ENCODE results near the gene ST6GALNAC3.

- TF ChIP-seq ZFX (IDR thresholded peaks at IDR 0.05) (no peak), ZNF274 (IDR thresholded peaks at IDR 0.05; ENCODE audit: low read depth, low read length) (no peak), CTCF (IDR thresholded peaks at IDR 0.05 in 2 of 3, conservative IDR thresholded peaks at IDR 0.05 in 1 of 3; ENCODE audit: borderline replicate concordance in 1 of 3, insufficient read depth in 1 of 3, low read depth in 2 of 3, low read length in 2 of 3) (no peak), CEBPB (IDR thresholded peaks at IDR 0.05; ENCODE audit: low read depth) (no peak), MAX (IDR thresholded peaks at IDR 0.05) (no peak), POLR2A (IDR thresholded peaks at IDR 0.05; ENCODE audit: borderline replicate concordance, extremely low read depth, insufficient read depth, insufficient read length) (no peak), EZH2 (IDR thresholded peaks at IDR 0.05) (no peak), ELF1 (IDR thresholded peaks at IDR 0.05; ENCODE audit: borderline replicate concordance, low read depth) (no peak), YY1 (IDR thresholded peaks at IDR 0.05; ENCODE audit: extremely low read depth, insufficient replicate concordance, low read depth, low read length) (no peak), JUND (IDR thresholded peaks at IDR 0.05) (no peak), POLR2AphosphoS5 (IDR thresholded peaks at IDR 0.05; ENCODE audit: low read depth, low read length) (no peak), ATF3 (IDR thresholded peaks at IDR 0.05) (no peak)
- TF ChIP-seq, protein P1, sequence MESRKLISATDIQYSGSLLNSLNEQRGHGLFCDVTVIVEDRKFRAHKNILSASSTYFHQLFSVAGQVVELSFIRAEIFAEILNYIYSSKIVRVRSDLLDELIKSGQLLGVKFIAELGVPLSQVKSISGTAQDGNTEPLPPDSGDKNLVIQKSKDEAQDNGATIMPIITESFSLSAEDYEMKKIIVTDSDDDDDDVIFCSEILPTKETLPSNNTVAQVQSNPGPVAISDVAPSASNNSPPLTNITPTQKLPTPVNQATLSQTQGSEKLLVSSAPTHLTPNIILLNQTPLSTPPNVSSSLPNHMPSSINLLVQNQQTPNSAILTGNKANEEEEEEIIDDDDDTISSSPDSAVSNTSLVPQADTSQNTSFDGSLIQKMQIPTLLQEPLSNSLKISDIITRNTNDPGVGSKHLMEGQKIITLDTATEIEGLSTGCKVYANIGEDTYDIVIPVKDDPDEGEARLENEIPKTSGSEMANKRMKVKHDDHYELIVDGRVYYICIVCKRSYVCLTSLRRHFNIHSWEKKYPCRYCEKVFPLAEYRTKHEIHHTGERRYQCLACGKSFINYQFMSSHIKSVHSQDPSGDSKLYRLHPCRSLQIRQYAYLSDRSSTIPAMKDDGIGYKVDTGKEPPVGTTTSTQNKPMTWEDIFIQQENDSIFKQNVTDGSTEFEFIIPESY (IDR thresholded peaks at IDR 0.05; ENCODE audit: extremely low read depth, insufficient replicate concordance, low read length): no peak
- TF ChIP-seq, protein P2, sequence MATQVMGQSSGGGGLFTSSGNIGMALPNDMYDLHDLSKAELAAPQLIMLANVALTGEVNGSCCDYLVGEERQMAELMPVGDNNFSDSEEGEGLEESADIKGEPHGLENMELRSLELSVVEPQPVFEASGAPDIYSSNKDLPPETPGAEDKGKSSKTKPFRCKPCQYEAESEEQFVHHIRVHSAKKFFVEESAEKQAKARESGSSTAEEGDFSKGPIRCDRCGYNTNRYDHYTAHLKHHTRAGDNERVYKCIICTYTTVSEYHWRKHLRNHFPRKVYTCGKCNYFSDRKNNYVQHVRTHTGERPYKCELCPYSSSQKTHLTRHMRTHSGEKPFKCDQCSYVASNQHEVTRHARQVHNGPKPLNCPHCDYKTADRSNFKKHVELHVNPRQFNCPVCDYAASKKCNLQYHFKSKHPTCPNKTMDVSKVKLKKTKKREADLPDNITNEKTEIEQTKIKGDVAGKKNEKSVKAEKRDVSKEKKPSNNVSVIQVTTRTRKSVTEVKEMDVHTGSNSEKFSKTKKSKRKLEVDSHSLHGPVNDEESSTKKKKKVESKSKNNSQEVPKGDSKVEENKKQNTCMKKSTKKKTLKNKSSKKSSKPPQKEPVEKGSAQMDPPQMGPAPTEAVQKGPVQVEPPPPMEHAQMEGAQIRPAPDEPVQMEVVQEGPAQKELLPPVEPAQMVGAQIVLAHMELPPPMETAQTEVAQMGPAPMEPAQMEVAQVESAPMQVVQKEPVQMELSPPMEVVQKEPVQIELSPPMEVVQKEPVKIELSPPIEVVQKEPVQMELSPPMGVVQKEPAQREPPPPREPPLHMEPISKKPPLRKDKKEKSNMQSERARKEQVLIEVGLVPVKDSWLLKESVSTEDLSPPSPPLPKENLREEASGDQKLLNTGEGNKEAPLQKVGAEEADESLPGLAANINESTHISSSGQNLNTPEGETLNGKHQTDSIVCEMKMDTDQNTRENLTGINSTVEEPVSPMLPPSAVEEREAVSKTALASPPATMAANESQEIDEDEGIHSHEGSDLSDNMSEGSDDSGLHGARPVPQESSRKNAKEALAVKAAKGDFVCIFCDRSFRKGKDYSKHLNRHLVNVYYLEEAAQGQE (IDR thresholded peaks at IDR 0.05; ENCODE audit: low read depth): no peak
Observed at GRCh38 chr1:76285578-76286135, 211.1 kb downstream of the ST6GALNAC3 start.

Measured in HCT116 (cell line).